Adrenal gland (tissue), 5 donors: ENCODE results near the gene TIGIT.

Source experiments
- CTCF ChIP-seq, 6 experiments: fragments of 450-650 bp in 4 of 6; fragments of 200-600 bp in 2 of 6; sonication (generic) in 1 of 6; IDR thresholded peaks; 1 replicate in 5 of 6; 2 replicates in 1 of 6; pipeline versions ENCODE4 v1.5.1 to v1.8.0; 2016 to 2021; ENCODE audit warnings: antibody characterized with exemption in 6 of 6, mild to moderate bottlenecking in 2 of 6, moderate library complexity in 1 of 6
- POLR2A ChIP-seq, 2 donors: fragments of 450-650 bp; IDR thresholded peaks; one replicate each; pipeline ENCODE4 v1.6.1; 2017; ENCODE audit warnings: antibody characterized with exemption in 2 of 2, mild to moderate bottlenecking in 2 of 2, moderate library complexity in 1 of 2
- donor health status: DM: no; HTN: no; CAD: no.

- TF ChIP-seq CTCF (IDR thresholded peaks at IDR 0.05) (no peak), POLR2A (IDR thresholded peaks at IDR 0.05) (no peak)
Measured at GRCh38 chr3:114253505-114253904, 40.3 kb upstream of the TIGIT start.
